Measurements from ENCODE around the gene BORA.

DNA sequence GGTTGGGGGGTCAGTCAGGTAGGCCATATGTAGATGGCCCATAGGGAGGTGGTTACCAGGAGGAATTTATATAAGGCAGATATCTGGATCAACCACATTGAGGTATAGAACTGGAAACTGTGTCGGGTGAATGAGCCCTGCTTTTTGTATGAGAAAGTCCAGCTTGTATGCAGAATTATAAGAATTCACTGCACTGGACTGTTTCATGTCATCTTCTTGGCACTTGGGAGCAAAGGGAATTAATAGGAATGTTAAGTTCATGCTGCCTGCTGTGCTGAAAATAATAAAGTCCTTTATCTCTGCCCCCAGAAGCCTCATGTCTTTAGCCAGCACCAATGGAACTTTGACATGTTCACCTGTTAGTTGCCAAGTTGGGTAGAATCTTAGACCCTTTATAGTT lies 12.3 kb downstream of the BORA start:
- TF ChIP-seq GATA3 (IDR thresholded peaks at IDR 0.05; ENCODE audit: low read depth, low read length) (no peak), GATA2 (IDR thresholded peaks at IDR 0.05; ENCODE audit: low read depth, low read length) (no peak)
